ENCODE measurements around the gene KRT38. TPM values are rescaled to one million over a fixed set of nuclear protein-coding genes. Genes with fewer than 3 reads are reported as not detected.
"Not testable (repeated sequence)": the region's sequence is repeated elsewhere in the genome, so short reads cannot be mapped to it uniquely, and the experiment has no call there.

KRT38 gene
- total RNA-seq, 2 donors from 2014 or later: not detected

DNA sequence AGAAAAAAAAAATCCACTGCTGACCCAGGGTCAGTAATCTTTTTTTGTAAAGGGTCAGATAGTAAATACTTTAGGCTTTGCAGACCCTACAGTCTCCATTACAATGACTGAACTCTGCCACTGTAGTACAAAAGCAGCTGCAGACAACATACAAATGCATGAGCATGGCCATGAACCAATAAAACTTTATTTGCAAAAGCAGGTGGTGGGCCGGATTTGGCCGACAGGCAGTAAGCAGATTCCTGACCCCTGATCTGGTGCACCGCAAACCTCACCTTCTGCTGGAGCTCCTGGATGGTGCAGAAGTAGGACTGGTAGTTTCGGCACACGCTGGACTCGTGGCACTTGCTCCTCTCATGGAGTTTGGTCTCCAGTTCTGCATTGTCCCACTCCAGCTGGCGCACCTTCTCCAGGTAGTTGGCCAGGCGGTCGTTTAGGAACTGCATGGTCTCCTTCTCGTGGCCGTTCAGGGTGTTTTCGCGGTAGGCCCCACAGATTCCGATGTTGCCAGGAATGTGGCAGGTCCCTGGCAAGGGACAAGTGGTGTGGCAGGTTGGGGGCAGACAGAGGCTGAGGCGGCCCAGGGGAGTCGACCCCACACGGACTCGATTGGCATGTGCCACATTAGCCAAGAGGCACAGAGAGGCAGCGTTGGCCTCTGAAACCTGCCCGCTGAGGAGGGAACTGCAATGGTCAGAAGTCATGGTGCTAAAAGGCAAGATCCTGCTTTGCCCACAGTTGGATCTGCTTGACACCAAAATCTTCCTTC, 29.5 kb downstream of the KRT38 start:
- ATAC-seq: no peak
- Mint-ChIP-seq H3K4me1 (ENCODE audit: low read depth in 2 of 2) (no peaks in the 10 kb centered on the region), H3K4me3 (no peak overlapping the region), H3K36me3 (no peaks in the 10 kb centered on the region), H3K27me3 (peaks cover 0 to 14% of the 10 kb centered on the region in 2 donors), H3K27ac (no peak overlapping the region), H3K9me3 (no peaks in the 10 kb centered on the region)
- DNase-seq (ENCODE audit: low spot score): no peak

GRCh38 chr17:41407226-41407625, 33.6 kb downstream of the KRT38 start:
- Mint-ChIP-seq H3K4me1 (ENCODE audit: low read depth in 2 of 2) (peaks cover 7 to 12% of the 10 kb centered on the region in 2 donors), H3K9me3 (no peaks in the 10 kb centered on the region), H3K27ac (no peak overlapping the region), H3K36me3 (no peaks in the 10 kb centered on the region), H3K4me3 (no peak overlapping the region), H3K27me3 (peaks cover 0 to 14% of the 10 kb centered on the region in 2 donors)
- DNase-seq (ENCODE audit: low spot score): no peak
- no peak for ATAC-seq

DNA sequence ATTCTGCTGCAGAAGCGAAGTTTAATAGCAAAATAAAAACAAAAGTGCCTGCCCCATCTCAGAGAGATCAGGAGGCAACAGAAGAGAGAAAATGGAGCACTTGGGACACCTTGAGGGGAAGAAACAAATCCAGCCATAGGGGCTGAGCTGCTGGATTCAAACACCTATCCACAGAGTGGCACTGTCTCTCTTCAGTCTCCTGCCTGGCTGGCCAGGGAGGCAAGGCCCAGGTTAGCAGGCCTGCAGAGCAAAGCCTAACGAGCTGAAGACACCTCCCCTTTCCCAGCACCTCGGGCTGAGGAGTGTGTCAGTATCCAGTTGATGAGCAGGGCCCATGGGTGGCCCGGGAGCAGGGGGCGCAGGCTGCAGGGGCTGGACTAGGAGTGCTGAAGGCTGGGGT, 34.6 kb downstream of the KRT38 start:
- Mint-ChIP-seq H3K27ac (no peak overlapping the region), H3K4me1 (ENCODE audit: low read depth in 2 of 2) (peaks cover 7 to 12% of the 10 kb centered on the region in 2 donors), H3K4me3 (no peak overlapping the region), H3K27me3 (peaks cover 0 to 17% of the 10 kb centered on the region in 2 donors), H3K9me3 (no peaks in the 10 kb centered on the region), H3K36me3 (no peaks in the 10 kb centered on the region)
- DNase-seq (ENCODE audit: low spot score) (no peak), ATAC-seq (no peak)

DNA sequence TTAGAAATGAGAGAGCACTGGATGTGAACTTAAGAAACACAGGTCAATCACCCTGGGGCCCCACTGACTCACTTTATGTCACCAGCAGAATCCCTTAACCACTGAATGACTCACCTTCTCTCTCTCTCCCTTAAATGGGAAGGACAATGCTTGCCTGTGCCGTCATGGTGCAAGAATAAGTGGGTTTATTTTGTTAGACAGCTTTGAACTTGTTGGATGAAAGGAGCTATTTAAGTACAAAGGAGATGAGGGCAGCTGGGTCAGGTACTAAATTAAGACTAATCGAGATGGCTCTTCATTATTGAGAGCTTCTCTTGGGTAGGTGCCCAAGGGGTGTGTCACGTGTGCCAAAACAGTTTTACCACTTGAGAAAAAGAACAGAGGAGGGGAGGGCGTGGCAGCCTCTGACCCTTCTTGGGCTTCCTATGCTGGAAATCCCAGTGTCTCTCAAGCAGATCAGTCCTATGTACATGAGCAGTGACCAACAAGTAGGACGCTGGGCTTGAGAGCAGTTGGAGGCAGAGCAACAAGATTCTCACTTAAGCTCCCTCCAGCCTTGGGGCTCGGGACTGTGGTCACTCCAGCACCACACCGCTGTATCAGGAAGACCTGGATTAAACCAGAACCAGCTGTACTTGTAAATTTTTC, 36.6 kb downstream of the KRT38 start:
- Mint-ChIP-seq H3K27me3 (peaks cover 8 to 20% of the 10 kb centered on the region in 2 donors), H3K36me3 (no peaks in the 10 kb centered on the region), H3K9me3 (no peaks in the 10 kb centered on the region), H3K4me1 (ENCODE audit: low read depth in 2 of 2) (peaks cover 7 to 12% of the 10 kb centered on the region in 2 donors), H3K4me3 (peak overlapping the region; percentile 7), H3K27ac (no peak overlapping the region)
- DNase-seq (ENCODE audit: low spot score): no peak
- peak in 1 of 2 donors; percentile 71 for ATAC-seq

- ATAC-seq: no peak
- Mint-ChIP-seq H3K4me3 (peak overlapping the region; percentile 7), H3K36me3 (no peaks in the 10 kb centered on the region), H3K4me1 (ENCODE audit: low read depth in 2 of 2) (peaks cover 7 to 12% of the 10 kb centered on the region in 2 donors), H3K27ac (no peak overlapping the region), H3K27me3 (peaks cover 8 to 19% of the 10 kb centered on the region in 2 donors), H3K9me3 (no peaks in the 10 kb centered on the region)
- no peak for DNase-seq (ENCODE audit: low spot score)
These were observed 37.3 kb downstream of the KRT38 start for GRCh38 chr17:41403404-41404023.

- ATAC-seq (no peak), DNase-seq (ENCODE audit: low spot score) (no peak)
- Mint-ChIP-seq H3K4me3 (no peak overlapping the region), H3K9me3 (no peaks in the 10 kb centered on the region), H3K36me3 (no peaks in the 10 kb centered on the region), H3K27me3 (peaks cover 15 to 16% of the 10 kb centered on the region in 2 donors), H3K4me1 (ENCODE audit: low read depth in 2 of 2) (peaks cover 7 to 12% of the 10 kb centered on the region in 2 donors), H3K27ac (no peak overlapping the region)
These were observed 38.6 kb downstream of the KRT38 start for GRCh38 chr17:41402161-41402560.

- no peak for ATAC-seq
- peak; percentile 23 for DNase-seq (ENCODE audit: low spot score)
- Mint-ChIP-seq H3K9me3 (no peaks in the 10 kb centered on the region), H3K4me1 (ENCODE audit: low read depth in 2 of 2) (no peaks in the 10 kb centered on the region), H3K27ac (no peak within 1 kb of the TSS), H3K27me3 (peaks cover 15 to 19% of the 10 kb centered on the region in 2 donors), H3K4me3 (no peak within 1 kb of the TSS), H3K36me3 (no peaks in the 10 kb centered on the region)
These were observed 43.7 kb downstream of the KRT38 start, which contains the start of gene KRT31 for GRCh38 chr17:41396996-41397660. TSS of gene KRT31 (minus strand) at chr17:41397608. CDS start at chr17:41397539, 69 bp downstream.

DNA sequence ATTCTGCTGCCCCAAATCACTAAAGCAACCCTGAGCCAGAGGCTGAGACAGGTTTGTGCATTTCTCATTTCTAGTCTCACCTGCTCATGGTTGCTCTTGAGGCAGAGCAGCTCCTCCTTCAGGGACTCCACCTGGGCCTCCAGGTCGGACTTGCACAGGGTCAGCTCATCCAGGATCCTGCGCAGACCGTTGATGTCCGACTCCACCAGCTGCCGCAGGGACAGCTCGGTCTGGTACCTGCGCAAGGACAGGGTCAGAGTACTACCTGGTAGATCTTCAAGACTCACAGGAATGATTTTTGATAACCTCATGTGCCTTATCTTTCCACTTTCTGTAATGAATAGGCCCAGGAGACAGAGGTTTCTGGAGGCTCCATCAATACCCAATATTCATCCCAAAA, 44.4 kb downstream of the KRT38 start:
- DNase-seq (ENCODE audit: low spot score): peak; percentile 32
- Mint-ChIP-seq H3K4me1 (ENCODE audit: low read depth in 2 of 2) (no peaks in the 10 kb centered on the region), H3K27me3 (peaks cover 17 to 24% of the 10 kb centered on the region in 2 donors), H3K4me3 (no peak overlapping the region), H3K36me3 (no peaks in the 10 kb centered on the region), H3K27ac (no peak overlapping the region), H3K9me3 (no peaks in the 10 kb centered on the region)
- ATAC-seq: no peak

DNA sequence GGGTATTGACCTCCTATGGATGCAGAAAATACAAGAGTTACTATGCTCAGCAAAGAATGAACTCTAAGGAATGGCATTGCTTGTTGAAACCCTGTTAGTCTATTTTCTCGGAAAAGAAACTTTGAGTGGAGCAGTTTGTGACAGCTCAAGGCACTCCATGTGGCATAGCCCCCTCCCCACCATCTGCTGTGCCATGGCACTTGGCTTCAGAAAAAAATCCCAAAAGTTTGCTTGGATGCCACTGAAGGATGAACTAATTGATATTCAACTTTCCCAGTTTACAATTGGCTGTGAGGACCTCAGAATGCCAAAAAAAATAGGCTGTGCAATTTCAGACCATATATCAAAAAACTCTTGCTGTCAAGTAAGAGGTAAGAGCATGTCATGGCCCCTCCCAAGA, 45.2 kb downstream of the KRT38 start:
- Mint-ChIP-seq H3K4me3 (no peak overlapping the region), H3K9me3 (no peaks in the 10 kb centered on the region), H3K4me1 (ENCODE audit: low read depth in 2 of 2) (no peaks in the 10 kb centered on the region), H3K27me3 (peaks cover 14 to 24% of the 10 kb centered on the region in 2 donors), H3K36me3 (no peaks in the 10 kb centered on the region), H3K27ac (no peak overlapping the region)
- ATAC-seq: no peak
- DNase-seq (ENCODE audit: low spot score): no peak

- peak; percentile 34 for DNase-seq (ENCODE audit: low spot score)
- not testable (repeated sequence) for H3K27ac Mint-ChIP-seq; H3K4me3 Mint-ChIP-seq; ATAC-seq; H3K9me3 Mint-ChIP-seq; H3K4me1 Mint-ChIP-seq (ENCODE audit: low read depth in 2 of 2); H3K36me3 Mint-ChIP-seq
- H3K27me3 Mint-ChIP-seq: peaks cover 14 to 25% of the 10 kb centered on the region in 2 donors
These were observed 45.7 kb downstream of the KRT38 start for GRCh38 chr17:41395044-41395443.

- DNase-seq (ENCODE audit: low spot score) (no peak), ATAC-seq (no peak)
- H3K4me1 Mint-ChIP-seq (ENCODE audit: low read depth in 2 of 2): no peaks in the 10 kb centered on the region
- H3K9me3 Mint-ChIP-seq: no peaks in the 10 kb centered on the region
- peaks cover 17 to 28% of the 10 kb centered on the region in 2 donors for H3K27me3 Mint-ChIP-seq
- no peaks in the 10 kb centered on the region for H3K36me3 Mint-ChIP-seq
- H3K27ac Mint-ChIP-seq: no peak overlapping the region
- H3K4me3 Mint-ChIP-seq: no peak overlapping the region
These were observed 46.4 kb downstream of the KRT38 start for GRCh38 chr17:41394254-41394996.

DNA sequence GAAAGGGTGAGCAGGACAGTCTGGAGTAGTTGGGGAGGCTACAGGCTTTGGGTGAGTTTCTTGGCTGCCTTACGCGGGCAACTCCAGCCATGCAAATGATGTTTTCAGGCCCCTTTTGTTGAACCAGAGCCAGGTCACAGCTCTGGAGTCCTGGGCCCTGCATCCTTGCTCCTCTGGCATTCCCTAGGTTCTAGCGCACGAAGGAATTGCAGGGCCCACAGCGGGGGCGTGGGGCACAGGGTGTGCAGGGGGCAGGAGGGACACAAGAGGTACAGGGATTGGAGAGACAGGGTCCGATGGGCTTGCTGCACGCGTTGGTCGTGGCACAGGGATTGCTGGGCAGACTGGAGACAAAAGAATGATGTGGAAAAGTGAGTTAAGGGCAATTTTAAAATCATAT, 47.0 kb downstream of the KRT38 start:
- H3K36me3 Mint-ChIP-seq: no peaks in the 10 kb centered on the region
- H3K4me1 Mint-ChIP-seq (ENCODE audit: low read depth in 2 of 2): no peaks in the 10 kb centered on the region
- H3K27me3 Mint-ChIP-seq: peaks cover 21 to 33% of the 10 kb centered on the region in 2 donors
- DNase-seq (ENCODE audit: low spot score) (peak; percentile 37), ATAC-seq (no peak)
- no peak overlapping the region for H3K27ac Mint-ChIP-seq
- H3K9me3 Mint-ChIP-seq: no peaks in the 10 kb centered on the region
- H3K4me3 Mint-ChIP-seq: no peak overlapping the region

GRCh38 chr17:41393294-41393693, 47.5 kb downstream of the KRT38 start:
- H3K4me3 Mint-ChIP-seq: no peak overlapping the region
- ATAC-seq (no peak), DNase-seq (ENCODE audit: low spot score) (peak; percentile 20)
- H3K4me1 Mint-ChIP-seq (ENCODE audit: low read depth in 2 of 2): no peaks in the 10 kb centered on the region
- peaks cover 21 to 38% of the 10 kb centered on the region in 2 donors for H3K27me3 Mint-ChIP-seq
- H3K36me3 Mint-ChIP-seq: no peaks in the 10 kb centered on the region
- no peaks in the 10 kb centered on the region for H3K9me3 Mint-ChIP-seq
- no peak overlapping the region for H3K27ac Mint-ChIP-seq
